Hematopoietic multipotent progenitor cell treated with erythropoietin and hydrocortisone succinate and interleukin-3 and kit ligand, for 4 days (in vitro differentiated cells): Measurements from ENCODE around the gene MAMLD1.
A peak's percentile ranks its signal among the peaks of the same experiment; 100 is the strongest.

Source experiments
- DNase-seq: peaks from one replicate; pipeline ENCODE4 v3.0.0-alpha.2; 2015

Gene MAMLD1

GRCh38 chrX:150463566-150463965 is 100.4 kb downstream of the MAMLD1 start:
- DNase-seq, result no peak

GRCh38 chrX:150464001-150464400 is 100.9 kb downstream of the MAMLD1 start:
- DNase-seq, result no peak

- no peak for DNase-seq
Observed at GRCh38 chrX:150465326-150465725, 102.2 kb downstream of the MAMLD1 start.

GRCh38 chrX:150465881-150466775 is 103.0 kb downstream of the MAMLD1 start:
- DNase-seq, result no peak

GRCh38 chrX:150472306-150472705 is 109.2 kb downstream of the MAMLD1 start:
- DNase-seq, result no peak

- DNase-seq, result no peak
Observed at GRCh38 chrX:150473371-150473770, 110.3 kb downstream of the MAMLD1 start.

GRCh38 chrX:150475461-150475860 is 112.3 kb downstream of the MAMLD1 start:
- DNase-seq, result no peak

GRCh38 chrX:150476164-150476699 is 113.1 kb downstream of the MAMLD1 start:
- peak; percentile 43 for DNase-seq

GRCh38 chrX:150477371-150477770 is 114.3 kb downstream of the MAMLD1 start:
- DNase-seq, result peak; percentile 15

GRCh38 chrX:150478496-150479492 is 115.7 kb downstream of the MAMLD1 start:
- peak; percentile 19 for DNase-seq

- DNase-seq, result peak; percentile 42
Observed at GRCh38 chrX:150482537-150483206, 119.6 kb downstream of the MAMLD1 start.

GRCh38 chrX:150483356-150483985 is 120.4 kb downstream of the MAMLD1 start:
- no peak for DNase-seq

GRCh38 chrX:150486011-150486410 is 122.9 kb downstream of the MAMLD1 start:
- DNase-seq, result peak; percentile 76

- DNase-seq, result no peak
Observed at GRCh38 chrX:150487369-150488094, 124.4 kb downstream of the MAMLD1 start.

GRCh38 chrX:150489359-150490015 is 126.4 kb downstream of the MAMLD1 start:
- DNase-seq, result no peak

- DNase-seq, result no peak
Observed at GRCh38 chrX:150495496-150495895, 132.4 kb downstream of the MAMLD1 start.

- no peak for DNase-seq
Observed at GRCh38 chrX:150499240-150499639, 136.1 kb downstream of the MAMLD1 start.

- DNase-seq, result no peak
Observed at GRCh38 chrX:150502091-150502490, 139.0 kb downstream of the MAMLD1 start.

- DNase-seq, result peak; percentile 53
Observed at GRCh38 chrX:150502979-150503897, 140.1 kb downstream of the MAMLD1 start.

GRCh38 chrX:150503898-150504219 is 140.7 kb downstream of the MAMLD1 start:
- DNase-seq, result no peak
